SIG-M5 treated with dmso at 0.1 percent for 504 hours (cell line): ENCODE results near the gene MYO3B.
"Not testable (repeated sequence)": the region's sequence is repeated elsewhere in the genome, so short reads cannot be mapped to it uniquely, and the experiment has no call there.

Source experiments
- DNase-seq: peaks from one replicate; lab custom pipeline; 2025; ENCODE audit not compliant: unreplicated experiment; lab: John Stamatoyannopoulos, UW

The MYO3B gene

DNA sequence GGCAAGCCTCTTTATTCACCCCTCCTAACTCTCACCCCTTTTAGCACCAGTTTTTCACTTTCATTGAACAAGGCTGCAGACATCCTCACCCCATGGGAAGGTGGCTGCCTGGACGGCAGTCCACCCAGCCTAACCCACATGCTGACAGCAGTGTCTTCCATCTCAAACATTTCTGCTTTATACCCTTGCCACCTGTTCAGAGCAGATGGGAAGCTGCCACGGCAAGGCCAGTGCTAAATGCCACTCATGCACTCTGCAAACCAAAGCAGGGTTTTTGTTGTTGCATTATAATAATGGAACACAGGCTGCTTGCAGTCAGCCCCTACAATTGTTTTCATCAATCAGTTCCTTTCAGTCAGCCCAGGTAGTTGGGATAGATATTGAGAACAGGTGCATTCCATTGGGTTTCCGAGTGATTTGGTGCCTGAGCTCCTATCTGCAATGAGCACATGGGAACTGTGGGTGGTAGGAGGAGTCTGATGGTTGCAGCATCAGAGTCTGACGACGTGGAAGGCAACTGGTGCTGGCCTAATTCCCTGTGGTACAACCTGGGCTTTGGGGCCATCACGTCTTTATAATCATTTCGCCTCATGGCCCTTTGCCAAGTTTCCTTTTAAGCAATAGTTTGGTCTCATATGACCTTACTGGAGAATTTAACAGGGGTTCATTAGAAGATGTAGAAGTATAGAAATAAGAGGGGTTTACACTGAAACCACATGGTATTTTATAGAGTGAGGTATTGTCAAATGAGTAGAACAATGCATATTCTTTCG lies 284.7 kb downstream of the MYO3B start:
- no peak for DNase-seq

DNA sequence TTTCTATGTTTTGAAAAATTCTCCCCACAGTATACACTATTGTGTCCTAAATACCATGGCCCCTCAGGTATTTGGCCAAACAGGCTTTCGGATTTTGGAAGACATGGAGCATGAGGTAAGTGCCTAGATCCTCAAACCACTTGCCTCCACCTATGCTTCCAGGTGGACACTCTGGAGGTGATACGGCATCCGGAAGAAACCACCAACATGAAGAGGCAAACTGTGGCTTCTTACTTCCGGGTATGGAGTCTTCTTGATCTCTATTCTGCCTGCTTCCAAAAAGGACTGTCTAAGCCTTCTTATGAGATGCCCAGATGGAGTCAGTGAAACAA lies 285.2 kb downstream of the MYO3B start:
- no peak for DNase-seq

DNA sequence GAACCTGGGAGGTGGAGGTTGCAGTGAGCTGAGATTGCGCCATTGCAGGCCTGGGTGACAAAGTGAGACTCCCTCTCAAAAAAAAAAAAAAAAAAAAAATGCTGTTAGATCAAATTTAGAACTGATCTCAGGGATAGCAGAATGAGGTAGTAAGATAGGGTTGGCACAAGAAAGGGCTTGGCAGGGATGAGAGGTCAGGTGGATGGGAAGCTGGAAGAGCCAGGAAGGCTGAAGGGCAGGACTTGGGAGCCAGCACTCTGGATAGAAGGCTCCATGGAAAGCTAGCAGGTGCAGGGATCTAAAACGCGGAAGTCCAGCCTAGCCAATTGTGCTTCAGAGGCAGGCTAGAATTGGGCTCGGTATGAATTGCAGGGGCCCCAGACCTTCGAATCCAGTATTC lies 286.3 kb downstream of the MYO3B start:
- DNase-seq: no peak

DNA sequence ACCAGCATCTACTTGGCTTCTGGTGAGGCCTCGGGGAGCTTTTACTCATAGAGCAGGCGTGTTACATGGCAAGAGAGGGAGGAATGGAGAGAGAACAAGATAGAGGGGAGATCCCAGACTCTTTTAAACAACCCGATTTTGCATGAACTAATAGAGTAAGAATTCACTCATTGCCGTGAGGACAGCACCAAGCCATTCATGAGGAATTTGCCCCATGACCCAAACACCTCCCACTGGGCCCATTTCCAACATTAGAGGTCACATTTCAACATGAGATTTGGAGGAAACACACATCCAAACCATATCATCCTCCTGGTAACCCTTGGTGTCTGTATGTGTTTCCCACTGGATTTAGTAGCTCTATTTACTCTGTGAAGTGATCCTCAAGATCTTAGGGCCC lies 287.3 kb downstream of the MYO3B start:
- no peak for DNase-seq

DNA sequence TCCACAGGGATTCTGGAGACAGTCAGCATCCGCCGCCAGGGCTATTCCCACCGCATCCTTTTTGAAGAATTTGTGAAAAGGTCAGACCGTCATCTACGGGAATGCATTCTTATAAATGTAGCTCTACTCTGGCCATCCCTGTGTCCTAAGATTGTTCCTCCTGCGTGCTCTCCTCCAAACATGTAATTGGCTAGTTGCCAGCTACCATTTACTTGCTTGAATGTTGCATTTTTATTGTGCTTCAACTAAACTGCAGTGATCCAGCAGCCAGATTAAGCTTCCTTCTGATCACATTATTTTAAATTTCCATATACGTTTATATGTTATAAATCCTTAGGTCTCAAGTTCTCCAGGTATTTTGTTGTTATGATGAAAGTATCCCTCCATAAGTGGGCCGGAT lies 288.7 kb downstream of the MYO3B start:
- DNase-seq: no peak

DNA sequence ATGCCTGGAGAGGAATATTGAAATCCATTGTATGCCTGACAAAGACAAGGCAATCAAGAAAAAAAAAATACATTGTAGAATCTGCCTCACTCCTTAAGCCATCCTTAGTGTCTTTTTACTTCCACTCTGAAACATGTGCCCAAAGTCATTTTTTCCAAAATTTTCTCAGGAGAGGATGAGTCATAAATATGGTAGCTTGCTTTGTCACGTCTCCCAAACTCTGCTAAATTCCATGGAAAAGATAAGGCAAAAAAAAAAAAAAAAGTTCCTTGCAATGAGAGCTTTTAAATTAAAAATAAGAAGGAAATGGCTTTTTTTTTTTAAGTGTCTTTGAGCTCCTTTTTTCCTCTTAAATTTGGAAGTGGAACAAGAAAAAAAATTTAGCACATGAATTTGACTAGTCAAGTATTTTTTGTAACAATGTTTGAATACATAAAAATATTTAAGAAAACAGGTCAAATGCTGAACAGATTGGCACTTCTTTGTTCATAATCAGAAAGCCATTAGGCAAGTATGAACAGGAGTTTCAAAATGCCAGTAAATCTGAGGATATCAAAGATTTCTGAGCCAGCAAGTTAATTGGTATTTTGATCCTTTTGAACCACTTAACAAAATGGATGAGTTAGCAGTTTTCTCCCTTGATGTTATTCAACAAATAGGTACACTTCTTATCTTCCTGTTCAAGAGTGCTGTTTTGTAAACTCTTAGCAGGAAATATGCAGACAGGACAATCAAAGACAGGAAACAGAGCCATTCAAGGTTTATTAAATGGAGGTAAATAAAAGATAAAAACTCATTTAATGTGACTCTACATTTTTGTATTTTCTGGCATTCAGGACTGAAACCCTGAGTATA lies 289.8 kb downstream of the MYO3B start:
- DNase-seq: no peak

DNA sequence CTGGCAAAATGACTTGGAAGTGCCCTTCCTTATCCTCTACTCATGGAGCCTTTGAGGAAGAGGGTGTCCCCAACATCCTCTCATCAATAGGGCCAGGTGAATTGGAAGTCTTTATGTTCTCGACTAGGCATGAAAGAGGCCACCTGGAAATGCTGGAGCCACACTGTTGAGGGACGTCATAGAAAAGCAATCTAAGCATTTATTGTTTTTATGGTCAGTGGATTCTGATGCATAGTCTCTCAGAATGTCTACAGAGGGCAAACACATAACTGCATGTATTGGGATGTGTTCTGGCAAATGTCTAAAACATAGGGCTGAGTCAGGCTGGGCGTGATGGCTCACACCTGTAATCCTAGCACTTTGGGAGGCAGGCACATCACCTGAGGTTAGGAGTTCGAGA lies 290.6 kb downstream of the MYO3B start:
- DNase-seq: no peak

DNA sequence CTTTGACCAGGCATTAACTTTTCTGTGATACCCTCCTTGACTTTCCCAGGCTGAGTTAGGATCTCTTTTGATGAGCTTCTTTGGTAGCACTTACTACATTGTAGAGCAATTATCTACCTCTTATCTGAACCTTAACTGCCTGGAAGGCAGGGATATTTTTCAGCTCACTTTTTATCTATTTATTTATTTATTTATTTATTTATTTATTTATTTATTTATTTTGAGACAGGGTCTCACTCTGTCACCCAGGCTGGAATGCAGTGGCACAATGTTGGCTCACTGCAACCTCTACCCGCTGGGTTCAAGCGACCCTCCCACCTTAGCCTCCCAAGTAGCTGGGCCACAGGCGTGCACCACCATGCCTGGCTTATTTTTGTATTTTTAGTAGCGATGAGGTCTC lies 294.6 kb downstream of the MYO3B start:
- DNase-seq: not testable (repeated sequence)

DNA sequence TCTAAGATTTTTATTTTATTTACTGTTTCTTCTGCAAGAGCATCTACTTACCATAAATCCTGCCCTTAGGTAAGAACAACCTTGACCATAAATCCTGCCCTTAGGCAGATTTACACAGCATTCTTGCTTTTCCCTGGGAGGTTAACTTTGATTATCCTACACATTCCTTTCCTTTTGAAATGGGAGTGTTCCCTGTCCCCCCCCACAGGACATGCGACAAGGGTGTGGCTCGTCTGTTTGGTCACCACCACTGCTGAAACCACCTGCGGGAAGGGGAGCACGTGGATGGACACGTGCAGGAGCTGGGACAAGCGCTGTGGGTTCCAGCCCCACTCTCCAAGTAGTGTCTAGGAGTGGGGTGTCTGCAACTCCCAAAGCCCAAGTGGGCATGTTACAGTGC lies 297.9 kb downstream of the MYO3B start:
- no peak for DNase-seq

DNA sequence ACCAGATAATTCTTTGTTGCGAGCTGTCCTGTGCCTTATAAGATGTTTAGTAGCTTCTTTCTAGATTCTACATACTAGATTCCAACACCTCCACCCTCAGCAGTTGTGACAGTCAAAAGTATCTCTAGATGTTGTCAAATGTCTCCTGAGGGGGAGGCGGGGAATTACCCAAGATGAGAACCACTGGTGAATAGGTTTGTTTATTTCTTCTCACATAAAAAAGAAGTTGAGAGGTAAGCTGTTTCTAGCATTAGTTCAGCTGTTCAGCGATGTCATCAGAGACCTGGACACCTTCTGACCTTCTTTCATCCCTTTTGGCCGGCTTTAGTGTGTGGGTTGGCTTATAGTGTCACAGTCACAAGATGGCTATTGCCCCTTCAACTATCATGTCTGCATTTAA lies 299.7 kb downstream of the MYO3B start:
- no peak for DNase-seq

DNA sequence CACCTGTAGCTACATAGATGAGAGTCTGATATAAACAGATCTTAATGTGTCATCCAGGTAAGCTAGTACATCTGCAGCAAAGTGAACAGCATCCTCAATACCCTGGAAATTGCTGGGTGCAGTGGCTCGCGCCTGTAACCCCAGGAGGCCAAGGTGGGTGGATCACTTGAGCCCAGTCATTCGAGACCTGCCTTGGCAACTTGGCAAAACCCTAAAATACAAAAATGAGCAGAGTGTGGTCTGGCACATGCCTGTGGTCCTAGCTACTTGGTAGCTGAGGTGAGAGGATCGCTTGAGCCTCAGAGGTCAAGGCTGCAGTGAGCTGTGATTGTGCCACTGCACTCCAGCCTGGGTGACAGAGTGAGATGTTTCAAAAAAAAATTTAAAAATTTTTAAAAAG lies 303.3 kb downstream of the MYO3B start:
- DNase-seq: no peak

DNA sequence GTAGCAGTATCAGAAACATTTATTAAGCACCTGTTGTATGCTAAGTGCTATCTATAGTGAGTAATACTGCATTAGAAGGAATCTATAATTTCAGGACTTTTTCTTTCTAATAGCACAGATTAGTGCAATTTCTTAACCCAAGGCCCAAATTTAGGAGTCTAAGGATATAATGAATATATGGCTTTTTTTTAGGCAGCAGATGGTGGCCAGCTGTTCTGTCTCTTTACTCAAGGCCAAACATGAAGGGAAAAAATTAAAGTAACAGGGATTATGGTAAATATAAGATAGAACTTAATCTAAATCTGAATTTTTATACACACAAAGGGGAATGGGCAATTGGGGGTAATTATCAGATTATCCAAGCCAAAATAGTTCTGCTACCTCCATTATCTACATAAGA lies 306.6 kb downstream of the MYO3B start:
- no peak for DNase-seq

DNA sequence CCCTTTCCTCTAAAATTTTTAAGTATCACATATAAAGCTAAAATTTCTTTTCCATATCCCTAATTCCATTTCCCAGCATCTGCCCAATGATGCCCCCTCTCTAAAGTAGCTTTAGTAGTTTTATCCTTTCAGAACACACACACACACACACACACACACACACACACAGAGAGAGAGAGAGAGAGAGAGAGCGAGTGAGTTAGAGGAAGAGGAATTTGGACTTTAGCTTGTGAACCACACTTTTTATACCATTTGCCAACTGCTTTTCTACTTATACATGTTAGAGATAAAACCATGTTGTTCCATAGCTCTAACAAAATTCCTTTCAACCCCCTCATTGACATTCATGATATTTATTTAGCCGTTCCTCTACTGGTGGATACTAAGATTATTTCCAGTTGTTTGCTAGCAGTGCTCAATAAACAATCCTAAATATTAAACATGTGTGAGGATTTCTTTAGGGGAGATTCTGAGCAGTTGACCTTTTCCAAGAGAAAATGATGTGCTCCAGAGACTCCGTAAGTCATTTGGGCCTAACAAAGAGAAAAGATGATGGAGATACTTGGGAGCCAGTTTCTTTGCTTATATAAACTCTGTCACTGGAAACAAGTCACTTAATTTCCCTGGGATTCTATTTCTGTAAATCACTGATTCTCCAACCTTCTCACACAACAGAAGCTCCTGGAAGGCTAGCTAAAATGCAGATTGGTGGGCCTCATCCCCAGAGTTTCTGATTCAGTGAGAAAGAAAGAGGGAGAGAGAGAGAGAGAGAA lies 307.5 kb downstream of the MYO3B start:
- no peak for DNase-seq

DNA sequence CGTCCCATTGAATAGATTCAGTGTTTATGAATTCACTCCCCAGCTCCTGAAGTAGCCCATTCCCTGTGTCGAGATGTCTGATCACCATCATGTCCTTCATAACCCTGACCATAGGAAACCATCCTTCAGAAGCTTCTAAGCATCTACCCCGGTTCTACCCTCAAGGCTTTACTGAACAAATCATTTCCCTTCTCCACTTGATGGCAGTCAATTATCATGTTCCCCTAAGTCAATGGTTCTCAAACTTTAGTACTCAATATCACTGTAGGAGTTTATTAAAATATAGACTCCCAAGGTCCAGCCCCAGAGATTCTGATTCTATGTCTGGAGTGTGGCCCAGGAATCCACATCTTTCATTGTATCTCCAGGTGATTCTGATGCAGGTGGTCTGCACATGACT lies 308.8 kb downstream of the MYO3B start:
- DNase-seq: no peak

DNA sequence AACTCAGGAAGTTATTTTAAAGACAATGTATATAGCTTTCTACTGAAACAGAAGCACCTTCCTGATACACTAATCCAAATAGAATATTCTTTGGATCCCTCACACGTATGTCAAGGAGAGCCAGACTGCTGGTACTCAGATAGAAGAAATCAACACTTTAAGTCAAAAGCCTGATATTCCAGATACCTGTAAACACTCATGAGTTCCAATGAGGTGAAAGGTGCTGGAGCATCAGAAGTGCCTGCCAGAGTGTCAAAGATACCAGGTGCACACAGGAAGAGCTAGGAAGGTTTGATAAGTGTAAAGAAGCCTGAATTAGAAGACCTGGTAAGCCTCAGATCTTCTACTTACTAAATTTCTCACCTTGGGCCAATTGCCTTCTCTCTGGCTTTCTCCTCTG lies 310.9 kb downstream of the MYO3B start:
- DNase-seq: no peak

DNA sequence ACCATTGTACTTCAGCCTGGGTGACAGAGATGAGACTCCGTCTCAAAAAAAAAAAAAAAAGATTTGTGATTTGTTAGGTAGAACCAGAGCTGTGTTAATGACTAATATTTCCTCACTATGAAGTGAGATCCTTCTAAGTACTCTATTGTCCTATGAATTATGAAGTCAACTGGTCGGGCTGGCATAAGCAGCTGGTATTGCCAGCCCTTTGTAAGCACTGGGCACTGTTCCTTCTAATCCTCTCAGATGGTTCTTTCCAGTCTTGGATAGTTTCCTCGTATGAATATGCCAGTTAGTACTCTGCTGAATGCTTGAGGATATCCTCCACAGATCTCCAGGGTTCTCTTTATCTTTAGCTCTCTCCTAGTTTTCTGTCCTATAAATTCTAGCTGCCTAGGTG lies 314.1 kb downstream of the MYO3B start:
- no peak for DNase-seq

DNA sequence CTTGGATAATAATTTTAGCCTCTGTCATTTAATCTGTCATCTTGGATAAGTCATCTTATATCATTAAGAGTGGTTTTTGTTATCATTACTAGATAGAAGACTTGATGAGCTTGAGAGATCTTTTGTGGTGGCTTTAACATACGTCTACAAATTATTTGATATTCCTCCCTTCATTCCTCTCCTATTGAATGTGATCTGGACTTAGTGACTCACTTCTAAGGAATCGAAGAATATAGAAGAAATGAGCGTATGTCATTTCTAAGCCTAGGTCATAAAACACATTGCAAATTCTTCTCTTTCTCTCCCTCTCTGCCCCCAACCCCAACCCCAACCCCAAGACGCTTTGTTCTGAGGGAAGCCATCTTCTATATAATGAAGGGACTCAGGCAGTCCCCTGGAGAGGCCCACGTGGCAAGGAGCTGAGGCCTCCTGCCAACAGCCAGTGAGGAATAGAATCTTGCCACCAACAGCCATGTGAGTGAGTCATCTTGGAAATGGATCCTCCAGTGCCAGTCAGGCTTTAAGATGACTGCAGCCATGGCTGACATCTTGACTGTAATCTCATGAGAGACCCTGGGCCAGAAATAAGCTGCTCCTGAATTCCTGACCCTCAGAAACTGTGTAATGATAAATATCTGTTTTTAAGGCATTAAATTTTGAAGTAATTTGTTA lies 315.6 kb downstream of the MYO3B start:
- DNase-seq: no peak

DNA sequence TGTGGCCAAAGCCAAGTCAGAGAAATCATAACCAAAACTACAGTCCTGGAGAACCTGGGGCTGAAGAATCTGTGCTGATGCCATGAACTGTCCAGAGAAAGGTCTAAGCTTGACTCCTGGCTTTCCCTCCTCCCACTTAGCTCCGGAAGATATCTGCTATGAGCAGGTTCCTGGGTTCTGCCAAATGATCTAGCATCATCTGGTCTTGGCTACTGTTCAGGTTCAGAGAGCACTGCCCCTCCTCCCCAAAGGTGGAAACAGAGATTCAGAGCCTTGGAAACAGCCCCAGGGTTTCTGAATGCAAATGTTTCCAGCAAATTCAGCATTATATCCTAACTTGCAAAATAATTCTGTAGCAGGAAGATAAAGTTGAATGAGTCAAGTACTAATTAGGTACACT lies 317.9 kb downstream of the MYO3B start:
- no peak for DNase-seq

DNA sequence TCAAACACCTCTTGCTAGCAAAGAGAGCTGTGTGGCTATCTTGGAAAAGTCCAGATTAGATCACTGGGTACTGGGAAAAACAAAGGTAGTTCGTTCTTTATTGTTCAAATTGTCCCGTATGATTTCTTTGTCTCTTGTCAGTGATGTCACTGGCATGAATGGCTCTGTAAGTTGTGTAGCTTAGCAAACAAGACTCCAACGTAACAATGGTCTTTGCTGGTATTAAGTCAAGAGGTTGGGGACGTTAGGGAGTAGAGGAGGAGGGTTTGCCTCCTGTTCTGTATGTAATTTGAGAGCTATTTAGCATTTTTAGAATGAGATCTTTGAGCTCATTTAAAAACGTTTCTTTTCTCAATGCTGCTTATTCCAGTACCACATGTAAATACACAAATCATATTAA lies 320.7 kb downstream of the MYO3B start:
- DNase-seq: no peak

DNA sequence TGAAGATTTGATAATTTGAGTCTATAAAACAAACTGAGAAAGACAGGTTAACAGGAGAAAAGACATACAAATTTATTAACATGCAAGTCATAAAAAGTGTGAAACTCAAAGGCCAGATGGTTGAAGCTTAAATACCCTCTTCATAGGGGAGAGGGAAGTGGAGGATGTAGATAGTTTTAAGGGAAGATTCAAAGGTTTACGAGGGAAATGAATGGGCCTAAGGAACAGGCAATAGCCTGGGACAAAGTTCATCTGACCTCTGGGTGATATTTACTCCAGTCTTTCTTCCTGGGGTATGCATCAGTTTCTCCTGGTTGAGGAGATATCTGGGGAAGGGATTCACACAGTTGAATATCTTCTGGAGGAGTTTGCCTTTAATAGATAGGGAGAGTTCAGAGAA lies 322.2 kb downstream of the MYO3B start:
- no peak for DNase-seq

DNA sequence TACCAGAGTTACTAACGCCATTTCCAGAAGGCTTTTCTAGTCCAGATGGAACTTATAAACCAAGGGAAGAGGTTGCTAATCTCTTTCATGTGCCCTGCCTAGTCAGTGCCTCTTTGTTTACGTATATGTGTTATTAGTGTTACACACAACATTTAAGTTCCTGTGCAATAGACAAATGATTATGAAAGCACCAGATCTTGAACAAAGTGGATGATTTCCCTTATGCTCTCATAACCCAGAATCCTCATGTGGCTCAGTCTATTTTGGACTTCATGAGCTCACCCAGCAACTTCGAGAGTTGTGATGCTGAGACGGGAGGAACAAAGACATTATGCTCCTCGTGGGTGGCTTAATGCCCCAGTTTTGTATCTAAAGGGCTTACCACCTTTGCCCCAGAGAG lies 322.8 kb downstream of the MYO3B start:
- DNase-seq: no peak
